H7 (cell line): ENCODE data around the gene ADCY10. TPM values are rescaled to one million over a fixed set of nuclear protein-coding genes. Genes with fewer than 3 reads are reported as not detected.
A peak's percentile ranks its signal among the peaks of the same experiment; 100 is the strongest.

Experiments
- DNase-seq: peaks from one replicate; pipeline ENCODE4 v3.0.0; 2012
- H3K27me3 ChIP-seq: 2 replicates; pipeline ENCODE4 v1.6.0; 2011; ENCODE audit warnings: mild to moderate bottlenecking, low read length; ENCODE audit not compliant: control insufficient read depth, insufficient read depth
- H3K36me3 ChIP-seq: replicated peaks from 2 replicates; pipeline ENCODE4 v1.5.1; 2011; ENCODE audit warnings: low read length; ENCODE audit not compliant: control insufficient read depth, insufficient read depth
- H3K4me3 ChIP-seq: 2 replicates; pipeline ENCODE4 v1.5.1; 2011; ENCODE audit warnings: low read depth, mild to moderate bottlenecking, control low read depth, low read length, moderate library complexity; ENCODE audit not compliant: insufficient read depth
- total RNA-seq: library from RNA; depleted of rRNA; stranded (reverse); fragments of >200 nt; shearing (Covaris generic); gene quantifications from 2 replicates; pipeline ENCODE4 v1.2.3, GENCODE V29; 2014

The ADCY10 gene
- total RNA-seq, 1 experiment from 2014 or later: 0.24 TPM

- no peak for DNase-seq
These were observed 127.4 kb downstream of the ADCY10 start for GRCh38 chr1:167786502-167786901.

GRCh38 chr1:167784876-167785550 lies 128.9 kb downstream of the ADCY10 start:
- no peaks in the 10 kb centered on the region for H3K27me3 ChIP-seq
- peaks cover 10% of the 10 kb centered on the region for H3K36me3 ChIP-seq
- no peak overlapping the region for H3K4me3 ChIP-seq
- DNase-seq: no peak

More at GRCh38 chr1:167786502-167786901, 127.4 kb downstream of the ADCY10 start:
- Histone ChIP-seq H3K4me3 (no peak overlapping the region), H3K36me3 (peaks cover 13% of the 10 kb centered on the region), H3K27me3 (no peaks in the 10 kb centered on the region)

GRCh38 chr1:167782946-167783345 lies 131.0 kb downstream of the ADCY10 start:
- DNase-seq: no peak
- H3K36me3 ChIP-seq: peaks cover 6% of the 10 kb centered on the region
- no peaks in the 10 kb centered on the region for H3K27me3 ChIP-seq

GRCh38 chr1:167781558-167781957 lies 132.4 kb downstream of the ADCY10 start:
- Histone ChIP-seq H3K36me3 (peaks cover 5% of the 10 kb centered on the region), H3K27me3 (no peaks in the 10 kb centered on the region), H3K4me3 (no peak overlapping the region)
- DNase-seq: no peak

More at GRCh38 chr1:167782946-167783345, 131.0 kb downstream of the ADCY10 start:
- H3K4me3 ChIP-seq: no peak overlapping the region

GRCh38 chr1:167777269-167777650 lies 136.7 kb downstream of the ADCY10 start:
- H3K4me3 ChIP-seq: no peak overlapping the region
- H3K27me3 ChIP-seq: no peaks in the 10 kb centered on the region; the same call in 1 of the 2 replicates
- DNase-seq: no peak
- H3K36me3 ChIP-seq: peaks cover 12% of the 10 kb centered on the region

- H3K27me3 ChIP-seq: no peaks in the 10 kb centered on the region; the same call in 1 of the 2 replicates
- no peak overlapping the region for H3K4me3 ChIP-seq
- H3K36me3 ChIP-seq: peaks cover 14% of the 10 kb centered on the region
- no peak for DNase-seq
These were observed 137.2 kb downstream of the ADCY10 start for GRCh38 chr1:167776616-167777268.

- Histone ChIP-seq H3K27me3 (no peaks in the 10 kb centered on the region; the same call in 1 of the 2 replicates), H3K36me3 (peaks cover 15% of the 10 kb centered on the region), H3K4me3 (no peak overlapping the region)
- no peak for DNase-seq
These were observed 137.8 kb downstream of the ADCY10 start for GRCh38 chr1:167776151-167776550.

- H3K4me3 ChIP-seq: no peak overlapping the region
- no peak for DNase-seq
- H3K27me3 ChIP-seq: peaks cover 2% of the 10 kb centered on the region; the same call in 1 of the 2 replicates
- peaks cover 19% of the 10 kb centered on the region for H3K36me3 ChIP-seq
These were observed 138.8 kb downstream of the ADCY10 start for GRCh38 chr1:167775178-167775577.

GRCh38 chr1:167774710-167775109 lies 139.2 kb downstream of the ADCY10 start:
- peaks cover 3% of the 10 kb centered on the region; the same call in 1 of the 2 replicates for H3K27me3 ChIP-seq
- peaks cover 22% of the 10 kb centered on the region for H3K36me3 ChIP-seq
- DNase-seq: no peak
- H3K4me3 ChIP-seq: no peak overlapping the region

- DNase-seq: no peak
These were observed 140.4 kb downstream of the ADCY10 start for GRCh38 chr1:167773516-167773915.

GRCh38 chr1:167772436-167772835 lies 141.5 kb downstream of the ADCY10 start:
- Histone ChIP-seq H3K36me3 (peaks cover 30% of the 10 kb centered on the region), H3K4me3 (no peak overlapping the region), H3K27me3 (peaks cover 18% of the 10 kb centered on the region; the same call in 1 of the 2 replicates)
- DNase-seq: no peak

More at GRCh38 chr1:167773516-167773915, 140.4 kb downstream of the ADCY10 start:
- H3K36me3 ChIP-seq: peaks cover 26% of the 10 kb centered on the region
- H3K27me3 ChIP-seq: peaks cover 11% of the 10 kb centered on the region; the same call in 1 of the 2 replicates
- H3K4me3 ChIP-seq: no peak overlapping the region

- peak; percentile 41 for DNase-seq
- Histone ChIP-seq H3K4me3 (no peak overlapping the region), H3K36me3 (peaks cover 30% of the 10 kb centered on the region), H3K27me3 (peaks cover 18% of the 10 kb centered on the region; the same call in 1 of the 2 replicates)
These were observed 143.8 kb downstream of the ADCY10 start for GRCh38 chr1:167770127-167770526.

- peaks cover 18% of the 10 kb centered on the region; the same call in 1 of the 2 replicates for H3K27me3 ChIP-seq
- no peak overlapping the region for H3K4me3 ChIP-seq
- no peak for DNase-seq
- H3K36me3 ChIP-seq: peaks cover 24% of the 10 kb centered on the region
These were observed 146.2 kb downstream of the ADCY10 start for GRCh38 chr1:167767761-167768160.

GRCh38 chr1:167766538-167766937 lies 147.4 kb downstream of the ADCY10 start:
- Histone ChIP-seq H3K4me3 (no peak overlapping the region), H3K36me3 (peaks cover 19% of the 10 kb centered on the region), H3K27me3 (peaks cover 18% of the 10 kb centered on the region; the same call in 1 of the 2 replicates)
- DNase-seq: no peak

- DNase-seq: no peak
- peaks cover 18% of the 10 kb centered on the region for H3K36me3 ChIP-seq
- no peak overlapping the region for H3K4me3 ChIP-seq
- H3K27me3 ChIP-seq: peaks cover 17% of the 10 kb centered on the region; the same call in 1 of the 2 replicates
These were observed 148.4 kb downstream of the ADCY10 start for GRCh38 chr1:167765496-167765895.
